Osteocyte (in vitro differentiated cells): ENCODE measurements around the gene ANKK1. TPM values are rescaled to one million over a fixed set of nuclear protein-coding genes. Genes with fewer than 3 reads are reported as not detected.

Experiments used
- DNase-seq: peaks from one replicate; pipeline ENCODE4 v3.0.0; 2021; ENCODE audit warnings: mixed read lengths; ENCODE audit not compliant: unreplicated experiment; ENCODE audit errors: extremely low spot score
- H3K27ac Mint-ChIP-seq: one replicate; pipeline ENCODE4 v1.8.0; 2021; ENCODE audit warnings: mild to moderate bottlenecking, mixed read lengths; ENCODE audit not compliant: unreplicated experiment
- H3K27me3 Mint-ChIP-seq: one replicate; pipeline ENCODE4 v1.8.0; 2021; ENCODE audit warnings: mixed read lengths; ENCODE audit not compliant: unreplicated experiment
- H3K36me3 Mint-ChIP-seq: one replicate; pipeline ENCODE4 v1.8.0; 2021; ENCODE audit warnings: mixed read lengths; ENCODE audit not compliant: unreplicated experiment
- H3K4me1 Mint-ChIP-seq: one replicate; pipeline ENCODE4 v1.8.0; 2021; ENCODE audit warnings: mixed read lengths; ENCODE audit not compliant: unreplicated experiment
- H3K4me3 Mint-ChIP-seq: one replicate; pipeline ENCODE4 v1.8.0; 2021; ENCODE audit warnings: mild to moderate bottlenecking, moderate library complexity, mixed read lengths; ENCODE audit not compliant: unreplicated experiment
- H3K9me3 Mint-ChIP-seq: one replicate; pipeline ENCODE4 v1.8.0; 2021; ENCODE audit warnings: mixed read lengths; ENCODE audit not compliant: unreplicated experiment
- CTCF ChIP-seq: fragments of 200-600 bp; sonication (generic); IDR thresholded peaks from 2 replicates; pipeline ENCODE4 v1.5.0; 2021; ENCODE audit warnings: antibody characterized with exemption, mild to moderate bottlenecking, moderate library complexity
- microRNA-seq: library from miRNA; unstranded; fragments of <30 nt; microRNA quantifications from one replicate; pipeline ENCODE4 v1.1.0, GENCODE V29; 2020; ENCODE audit not compliant: unreplicated experiment
- total RNA-seq: library from RNA; stranded (reverse); gene quantifications from 2 replicates; pipeline ENCODE4 v1.2.1, GENCODE V29; 2021

ANKK1 gene
- total RNA-seq, 1 donor from 2014 or later: not detected

GRCh38 chr11:113449743-113450142, 62.2 kb downstream of the ANKK1 start:
- Mint-ChIP-seq H3K36me3 (no peaks in the 10 kb centered on the region), H3K4me1 (no peaks in the 10 kb centered on the region), H3K9me3 (no peaks in the 10 kb centered on the region), H3K27ac (no peak overlapping the region), H3K4me3 (no peak overlapping the region), H3K27me3 (peaks cover 7% of the 10 kb centered on the region)
- DNase-seq: no peak
- TF ChIP-seq CTCF: no peak

Small RNA genes lying within 50 kb of the gene (microRNA-seq; reads per million reads assigned to microRNA genes)
- not detected for gene MIR4301

Other genes with a start within 250 kb of the ANKK1 start
- gene TTC12, start 73.2 kb upstream of the ANKK1 start, total RNA-seq: 12.6 and 13.2 TPM in 2 replicates
- gene DRD2, start 87.6 kb downstream of the ANKK1 start, total RNA-seq: not detected in 2 replicates